Natural killer cell treated with Interleukin-12 subunit alpha and Interleukin-12 subunit beta and Interleukin-15 and Interleukin-18, amount 100 ng/mL, for 72 hours (primary cell): ENCODE measurements around the gene MMP19. TPM values are rescaled to one million over a fixed set of nuclear protein-coding genes. Genes with fewer than 3 reads are reported as not detected.

Experiments
- ATAC-seq, 2 donors: fragments of 150-1000 bp; cut with Tn5 transposase in 1 of 2; sonication (Bioruptor Pico), chemical (Tn5 transposase) in 1 of 2; 2 replicates each; pipeline ENCODE4 v1.10.0; 2021
- DNase-seq: peaks from one replicate; pipeline ENCODE4 v3.0.0; 2022; ENCODE audit warnings: low spot score
- H3K27ac Mint-ChIP-seq, 2 donors: 1 replicate in 1 of 2; 2 replicates in 1 of 2; pipeline ENCODE4 v1.8.0; 2022; ENCODE audit warnings: mixed read lengths in 2 of 2, mild to moderate bottlenecking in 1 of 2, moderate library complexity in 1 of 2
- H3K27me3 Mint-ChIP-seq, 2 donors: 1 replicate in 1 of 2; 2 replicates in 1 of 2; pipeline ENCODE4 v1.8.0; 2022; ENCODE audit warnings: mixed read lengths in 2 of 2
- H3K36me3 Mint-ChIP-seq: one replicate; pipeline ENCODE4 v1.8.0; 2022; ENCODE audit warnings: mixed read lengths
- H3K4me1 Mint-ChIP-seq, 2 donors: 1 replicate in 1 of 2; 2 replicates in 1 of 2; pipeline ENCODE4 v1.8.0; 2022; ENCODE audit warnings: low read depth in 2 of 2, mixed read lengths in 2 of 2, mild to moderate bottlenecking in 1 of 2
- H3K4me3 Mint-ChIP-seq: one replicate; pipeline ENCODE4 v1.8.0; 2022; ENCODE audit warnings: mixed read lengths
- H3K9me3 Mint-ChIP-seq: 2 replicates; pipeline ENCODE4 v1.8.0; 2022; ENCODE audit warnings: mixed read lengths
- total RNA-seq, 2 donors: library from RNA; stranded (reverse); gene quantifications; one replicate each; pipeline ENCODE4 v1.2.3, GENCODE V29; 2022

The MMP19 gene
- total RNA-seq, 2 donors from 2014 or later: 0.24 TPM; not detected in 1

GRCh38 chr12:55817345-55818139 is 25.2 kb downstream of the MMP19 start, which contains the start of the genes ORMDL2 and SARNP:
TSS of gene ORMDL2 (plus strand) at chr12:55818041. CDS start at chr12:55819000, 959 bp downstream.
TSS of gene SARNP (minus strand) at chr12:55817724. CDS start at chr12:55817701, 23 bp downstream.
- peaks cover 10% of the 10 kb centered on the region for H3K36me3 Mint-ChIP-seq
- H3K4me1 Mint-ChIP-seq: peaks cover 21 to 40% of the 10 kb centered on the region in 2 donors
- H3K27me3 Mint-ChIP-seq: no peaks in the 10 kb centered on the region
- DNase-seq (peak; percentile 97), ATAC-seq (peak; percentile 98 to 99)
- H3K4me3 Mint-ChIP-seq: no peak within 1 kb of the TSS
- H3K9me3 Mint-ChIP-seq: no peaks in the 10 kb centered on the region
- H3K27ac Mint-ChIP-seq: no peak within 1 kb of the TSS

GRCh38 chr12:55816881-55817344 is 25.8 kb downstream of the MMP19 start:
- H3K4me3 Mint-ChIP-seq: no peak overlapping the region
- peaks cover 27 to 46% of the 10 kb centered on the region in 2 donors for H3K4me1 Mint-ChIP-seq
- H3K36me3 Mint-ChIP-seq: peaks cover 7% of the 10 kb centered on the region
- no peak overlapping the region for H3K27ac Mint-ChIP-seq
- ATAC-seq: no peak
- H3K27me3 Mint-ChIP-seq: no peaks in the 10 kb centered on the region
- H3K9me3 Mint-ChIP-seq: no peaks in the 10 kb centered on the region
- DNase-seq: no peak

- Mint-ChIP-seq H3K4me3 (no peak overlapping the region), H3K36me3 (peaks cover 5% of the 10 kb centered on the region), H3K27ac (no peak overlapping the region), H3K4me1 (peaks cover 32 to 52% of the 10 kb centered on the region in 2 donors), H3K27me3 (no peaks in the 10 kb centered on the region), H3K9me3 (no peaks in the 10 kb centered on the region)
- DNase-seq (no peak), ATAC-seq (no peak)
Observed at GRCh38 chr12:55815473-55815872, 27.3 kb downstream of the MMP19 start.

GRCh38 chr12:55814257-55814656 is 28.5 kb downstream of the MMP19 start:
- Mint-ChIP-seq H3K27ac (no peak overlapping the region), H3K36me3 (peaks cover 5% of the 10 kb centered on the region), H3K4me1 (peaks cover 29 to 47% of the 10 kb centered on the region in 2 donors), H3K4me3 (no peak overlapping the region), H3K27me3 (no peaks in the 10 kb centered on the region), H3K9me3 (no peaks in the 10 kb centered on the region)
- no peak for ATAC-seq
- no peak for DNase-seq

- Mint-ChIP-seq H3K9me3 (no peaks in the 10 kb centered on the region), H3K36me3 (peaks cover 5% of the 10 kb centered on the region), H3K4me1 (peaks cover 22 to 37% of the 10 kb centered on the region in 2 donors), H3K27me3 (no peaks in the 10 kb centered on the region), H3K27ac (peak overlapping the region; percentile 8 to 26), H3K4me3 (no peak overlapping the region)
- DNase-seq (no peak), ATAC-seq (no peak)
Observed at GRCh38 chr12:55812088-55812487, 30.6 kb downstream of the MMP19 start.

- no peak for ATAC-seq
- no peaks in the 10 kb centered on the region for H3K27me3 Mint-ChIP-seq
- peaks cover 5% of the 10 kb centered on the region for H3K36me3 Mint-ChIP-seq
- H3K4me1 Mint-ChIP-seq: peaks cover 25% of the 10 kb centered on the region in 2 donors
- no peak overlapping the region for H3K4me3 Mint-ChIP-seq
- no peak overlapping the region for H3K27ac Mint-ChIP-seq
- no peaks in the 10 kb centered on the region for H3K9me3 Mint-ChIP-seq
- DNase-seq: no peak
Observed at GRCh38 chr12:55809274-55809673, 33.5 kb downstream of the MMP19 start.

GRCh38 chr12:55806982-55807381 is 35.8 kb downstream of the MMP19 start:
- Mint-ChIP-seq H3K4me3 (no peak overlapping the region), H3K9me3 (no peaks in the 10 kb centered on the region), H3K27me3 (no peaks in the 10 kb centered on the region), H3K36me3 (peaks cover 6% of the 10 kb centered on the region), H3K27ac (no peak overlapping the region), H3K4me1 (peaks cover 12 to 15% of the 10 kb centered on the region in 2 donors)
- DNase-seq: no peak
- ATAC-seq: no peak

- H3K4me3 Mint-ChIP-seq: no peak overlapping the region
- no peaks in the 10 kb centered on the region for H3K27me3 Mint-ChIP-seq
- peaks cover 3 to 15% of the 10 kb centered on the region in 2 donors for H3K4me1 Mint-ChIP-seq
- no peaks in the 10 kb centered on the region for H3K9me3 Mint-ChIP-seq
- DNase-seq (no peak), ATAC-seq (no peak)
- H3K36me3 Mint-ChIP-seq: peaks cover 28% of the 10 kb centered on the region
- no peak overlapping the region for H3K27ac Mint-ChIP-seq
Observed at GRCh38 chr12:55797550-55797949, 45.2 kb downstream of the MMP19 start.

GRCh38 chr12:55797068-55797467 is 45.7 kb downstream of the MMP19 start:
- Mint-ChIP-seq H3K4me3 (no peak overlapping the region), H3K27me3 (no peaks in the 10 kb centered on the region), H3K36me3 (peaks cover 28% of the 10 kb centered on the region), H3K9me3 (no peaks in the 10 kb centered on the region), H3K4me1 (peaks cover 3 to 15% of the 10 kb centered on the region in 2 donors), H3K27ac (peak overlapping the region in 1 of 2 donors; percentile 11)
- DNase-seq: no peak
- no peak for ATAC-seq

GRCh38 chr12:55795950-55796349 is 46.8 kb downstream of the MMP19 start:
- DNase-seq (no peak), ATAC-seq (no peak)
- Mint-ChIP-seq H3K4me1 (peaks cover 3 to 15% of the 10 kb centered on the region in 2 donors), H3K4me3 (no peak overlapping the region), H3K27me3 (no peaks in the 10 kb centered on the region), H3K9me3 (no peaks in the 10 kb centered on the region), H3K36me3 (peaks cover 27% of the 10 kb centered on the region), H3K27ac (peak overlapping the region in 1 of 2 donors; percentile 37)

GRCh38 chr12:55789893-55790292 is 52.8 kb downstream of the MMP19 start:
- Mint-ChIP-seq H3K4me1 (no peaks in the 10 kb centered on the region), H3K27ac (no peak overlapping the region), H3K27me3 (no peaks in the 10 kb centered on the region), H3K36me3 (peaks cover 20% of the 10 kb centered on the region), H3K9me3 (no peaks in the 10 kb centered on the region), H3K4me3 (no peak overlapping the region)
- ATAC-seq (no peak), DNase-seq (no peak)

- peaks cover 14% of the 10 kb centered on the region for H3K36me3 Mint-ChIP-seq
- H3K9me3 Mint-ChIP-seq: no peaks in the 10 kb centered on the region
- H3K4me1 Mint-ChIP-seq: no peaks in the 10 kb centered on the region
- H3K27me3 Mint-ChIP-seq: no peaks in the 10 kb centered on the region
- peak overlapping the region in 1 of 2 donors; percentile 9 for H3K27ac Mint-ChIP-seq
- DNase-seq (no peak), ATAC-seq (no peak)
- no peak overlapping the region for H3K4me3 Mint-ChIP-seq
Observed at GRCh38 chr12:55789171-55789570, 53.6 kb downstream of the MMP19 start.

GRCh38 chr12:55788546-55788945 is 54.2 kb downstream of the MMP19 start:
- H3K9me3 Mint-ChIP-seq: no peaks in the 10 kb centered on the region
- no peak overlapping the region for H3K4me3 Mint-ChIP-seq
- H3K36me3 Mint-ChIP-seq: peaks cover 14% of the 10 kb centered on the region
- no peak for DNase-seq
- peak overlapping the region in 1 of 2 donors; percentile 9 for H3K27ac Mint-ChIP-seq
- no peak for ATAC-seq
- H3K4me1 Mint-ChIP-seq: no peaks in the 10 kb centered on the region
- no peaks in the 10 kb centered on the region for H3K27me3 Mint-ChIP-seq
